Omental fat pad (tissue), 4 donors: Measurements from ENCODE around the gene SLC9A9. TPM values are rescaled to one million over a fixed set of nuclear protein-coding genes. Genes with fewer than 3 reads are reported as not detected.

Experiments
- ATAC-seq: fragments of 150-250 bp; one replicate; pipeline ENCODE4 v1.9.1; 2016; ENCODE audit warnings: mild to moderate bottlenecking, moderate library complexity; ENCODE audit not compliant: low FRiP score
- DNase-seq: peaks from one replicate; pipeline ENCODE4 v3.0.0-alpha.2; 2019; ENCODE audit warnings: low spot score
- CTCF ChIP-seq, 3 donors: fragments of 450-650 bp; IDR thresholded peaks; one replicate each; pipeline ENCODE4 v1.5.1; 2016 to 2017; ENCODE audit warnings: antibody characterized with exemption in 3 of 3, mild to moderate bottlenecking in 3 of 3, moderate library complexity in 2 of 3
- total RNA-seq, 4 donors: library from RNA; depleted of rRNA; stranded (reverse); fragments of >200 nt; gene quantifications; one replicate each; pipeline ENCODE4 v1.1.0, GENCODE V29; 2016

Gene SLC9A9
- total RNA-seq, 4 donors from 2014 or later, result 15.5 to 39.6 (median 26.9) TPM

DNA sequence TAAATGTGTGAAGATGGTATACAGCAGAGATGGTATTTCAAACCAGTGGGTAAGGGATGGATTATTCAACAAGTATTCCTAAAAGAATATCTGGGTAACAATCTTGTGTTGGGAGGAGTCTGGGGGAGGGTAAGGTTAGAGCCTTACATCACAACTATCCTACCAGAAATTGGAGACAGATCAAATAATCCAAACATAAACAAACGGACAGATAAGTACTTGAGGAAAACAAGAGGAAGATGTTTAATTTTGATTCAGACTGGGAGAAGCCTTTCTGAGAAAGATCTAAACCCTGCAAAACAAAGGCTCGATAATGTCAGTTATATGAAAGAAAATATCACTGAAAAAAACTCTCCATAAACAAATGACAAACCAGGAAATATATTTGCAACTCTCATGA is 77.9 kb downstream of the SLC9A9 start:
- DNase-seq (no peak), ATAC-seq (no peak)
- TF ChIP-seq CTCF (IDR thresholded peaks at IDR 0.05), result no peak

DNA sequence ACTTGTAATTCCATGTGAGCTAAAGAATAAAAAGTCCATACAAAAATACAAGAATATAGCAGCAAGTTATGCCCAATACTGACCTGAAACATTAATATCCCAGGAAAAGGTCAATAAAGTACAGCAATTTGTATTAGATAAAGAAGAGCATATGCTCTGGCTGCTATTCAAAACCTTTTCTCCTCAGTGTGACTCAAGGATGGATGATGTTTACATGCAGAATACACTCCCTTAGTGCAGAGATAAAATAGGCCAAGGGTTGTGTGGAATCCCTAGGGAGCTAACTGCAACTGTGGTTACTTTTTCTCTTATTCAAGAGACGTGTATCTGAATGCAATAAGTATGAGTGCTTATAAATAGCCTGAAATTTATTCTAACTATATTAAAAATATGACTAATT is 78.7 kb downstream of the SLC9A9 start:
- ATAC-seq (peak; percentile 81), DNase-seq (no peak)
- TF ChIP-seq CTCF (IDR thresholded peaks at IDR 0.05), result no peak

DNA sequence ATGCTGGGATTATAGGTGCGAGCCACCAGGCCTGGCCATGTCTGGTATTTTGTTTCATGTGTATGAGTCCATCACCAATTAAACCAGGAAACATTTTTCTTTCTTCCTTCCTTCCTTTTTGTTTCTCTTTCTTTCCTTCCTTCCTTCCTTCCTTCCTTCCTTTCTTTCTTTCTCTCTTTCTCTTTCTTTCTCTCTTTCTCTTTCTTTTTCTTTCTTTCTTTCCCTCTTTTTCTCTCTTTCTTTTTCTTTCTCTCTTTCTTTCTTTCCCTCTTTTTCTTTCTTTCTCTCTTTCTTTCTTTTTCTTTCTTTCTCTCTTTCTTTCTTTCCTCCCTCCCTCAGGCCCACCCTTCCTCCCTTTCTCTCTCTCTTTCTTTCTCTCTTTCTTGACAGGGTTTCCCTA is 83.4 kb downstream of the SLC9A9 start:
- no peak for TF ChIP-seq CTCF (IDR thresholded peaks at IDR 0.05)
- no peak for DNase-seq
- ATAC-seq, result no peak

DNA sequence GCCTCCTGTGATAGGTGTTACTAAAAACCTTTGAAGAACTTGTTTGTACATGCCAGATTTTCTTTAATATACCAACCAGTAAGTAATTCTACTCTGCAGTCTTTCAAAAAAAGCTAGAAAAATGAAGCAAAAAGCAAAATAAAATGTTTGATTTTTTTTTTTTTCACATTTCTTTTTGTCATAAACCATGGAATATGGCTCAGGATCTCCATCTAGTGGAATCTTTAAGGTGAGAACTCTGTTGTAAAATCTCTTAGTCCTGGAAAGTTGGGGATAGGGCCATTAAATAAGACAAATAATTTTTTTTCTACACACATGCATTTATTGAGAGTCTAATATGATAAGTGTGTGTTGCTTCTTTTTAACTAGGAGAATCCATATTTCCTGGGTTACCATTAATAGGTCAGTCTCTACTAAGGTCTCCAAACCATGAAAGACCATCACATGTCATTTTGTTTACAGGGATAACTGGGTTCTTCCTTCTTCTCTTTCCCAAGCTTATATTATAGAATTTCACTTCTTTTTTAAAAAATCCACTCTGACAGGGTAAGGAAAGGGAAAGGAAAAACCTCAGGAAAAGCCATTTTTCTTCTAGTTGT is 84.6 kb downstream of the SLC9A9 start:
- DNase-seq, result no peak
- no peak for TF ChIP-seq CTCF (IDR thresholded peaks at IDR 0.05)

DNA sequence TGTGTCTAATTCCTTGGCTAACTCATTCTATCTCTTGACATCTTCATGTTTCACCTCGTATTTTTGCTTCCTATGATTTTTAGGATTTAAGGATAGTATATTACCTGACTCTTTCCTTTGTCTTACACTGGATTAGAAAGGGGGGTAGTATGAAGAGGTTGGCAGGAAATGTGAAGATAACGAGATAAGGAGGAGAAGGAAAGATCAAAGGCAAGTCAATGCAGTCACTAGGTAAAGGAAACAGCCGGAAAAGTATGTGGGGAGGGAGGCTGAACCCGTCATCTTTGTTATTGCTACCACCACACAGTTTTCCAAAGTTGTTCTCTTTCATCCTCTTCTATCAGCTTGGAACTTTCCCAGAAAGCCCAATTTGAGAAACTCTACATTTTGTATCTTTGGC is 90.6 kb downstream of the SLC9A9 start:
- DNase-seq (no peak), ATAC-seq (no peak)
- TF ChIP-seq CTCF (IDR thresholded peaks at IDR 0.05), result no peak

More for the DNA sequence above, 84.6 kb downstream of the SLC9A9 start:
- no peak for ATAC-seq

DNA sequence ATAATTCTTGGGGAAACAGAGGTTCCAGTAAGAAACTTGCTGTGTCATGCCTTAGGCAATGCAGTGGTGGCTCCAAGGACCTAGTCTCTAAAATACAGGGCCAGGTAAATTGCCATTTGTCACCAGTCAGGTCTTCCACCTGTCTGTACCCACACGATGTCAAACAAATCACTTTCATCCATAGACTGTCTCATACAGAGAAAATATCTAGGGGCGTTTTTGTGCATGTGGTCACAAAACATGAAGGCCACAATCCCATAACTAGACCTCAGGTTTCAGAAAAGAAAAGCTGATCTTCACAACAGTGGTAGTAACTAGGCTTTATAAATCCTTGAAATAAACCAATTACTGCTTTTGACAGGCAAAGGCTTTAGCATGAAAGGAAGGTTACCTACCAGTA is 92.3 kb downstream of the SLC9A9 start:
- TF ChIP-seq CTCF (IDR thresholded peaks at IDR 0.05), result no peak
- ATAC-seq (no peak), DNase-seq (no peak)

GRCh38 chr3:143754090-143754489 is 94.2 kb downstream of the SLC9A9 start:
- ATAC-seq, result no peak

More at GRCh38 chr3:143754090-143754489, 94.2 kb downstream of the SLC9A9 start:
- DNase-seq, result no peak
- TF ChIP-seq CTCF (IDR thresholded peaks at IDR 0.05), result no peak
